ENCODE measurements around the gene LRRC3B. TPM values are rescaled to one million over a fixed set of nuclear protein-coding genes. Genes with fewer than 3 reads are reported as not detected.

Gene LRRC3B
- total and polyA plus RNA-seq, 2 donors (not counting 3 experiments of a cell fraction or from before 2014, with no cell fraction given): not detected

DNA sequence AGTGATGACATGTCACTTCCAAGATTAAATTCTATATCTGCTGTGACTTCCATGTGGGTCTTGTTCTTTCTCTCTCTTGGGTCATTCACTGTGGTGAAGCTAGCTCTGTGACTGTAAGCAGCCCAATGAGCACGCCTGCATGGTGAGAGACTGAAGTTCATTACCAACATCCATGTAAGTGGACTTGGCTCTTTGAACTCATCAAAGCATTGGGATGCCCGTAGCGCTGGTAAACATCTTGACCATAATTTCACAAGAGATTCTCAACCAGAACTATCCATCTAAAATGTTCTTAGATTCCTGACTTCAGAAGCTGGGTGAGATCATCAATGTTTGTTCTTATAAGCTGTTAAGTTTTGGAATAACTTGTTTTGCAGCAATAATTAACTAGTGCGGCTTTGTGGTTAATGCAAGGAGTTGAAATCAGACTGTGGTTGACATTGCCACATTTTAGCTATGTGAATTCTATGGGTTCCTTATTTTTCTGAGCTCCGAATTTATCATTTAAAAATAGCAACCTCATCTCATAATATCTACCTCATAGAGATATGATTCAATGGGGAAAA lies 31.6 kb upstream of the LRRC3B start:
- dilution Hi-C loops (cut with MboI; ENCODE audit: extremely low pct_ligation_motif_present, low sequenced_read_pairs) (no loop called here), intact Hi-C loops (cut with micrococcal nuclease) (no loop called here)
- no peaks in the 10 kb centered on the region for H3K9me1 ChIP-seq (replicated peaks; ENCODE audit: control insufficient read depth, extremely low read depth, insufficient read depth, low read length)
- H3K27me3 ChIP-seq (ENCODE audit: control insufficient read depth in 2 of 2, insufficient read depth in 2 of 2, low read length in 2 of 2): no peaks in the 10 kb centered on the region
- no peak overlapping the region for H3K4me2 ChIP-seq (ENCODE audit: insufficient read depth, low read length)
- ChIA-PET POLR2A (no interaction called here), CTCF (no interaction called here)
- DNase-seq (ENCODE audit: low read depth, low spot score): no peak
- H2AFZ ChIP-seq (ENCODE audit: low read depth, low read length): no peak overlapping the region
- H4K20me1 ChIP-seq (replicated peaks; ENCODE audit: control insufficient read depth, extremely low read depth, insufficient read depth, low read length): no peaks in the 10 kb centered on the region
- no TSS peak for BruUV-seq (replicated peaks)
- TF ChIP-seq POLR2A (IDR thresholded peaks at IDR 0.05; ENCODE audit: low read depth, low read length) (no peak), MYC (IDR thresholded peaks at IDR 0.05; ENCODE audit: low read depth, low read length) (no peak), EZH2 (IDR thresholded peaks at IDR 0.05; ENCODE audit: borderline replicate concordance, low read depth, low read length, severe bottlenecking) (no peak), GATA2 (IDR thresholded peaks at IDR 0.05; ENCODE audit: insufficient read depth, insufficient read length, low read depth, low read length) (no peak), JUN (IDR thresholded peaks at IDR 0.05; ENCODE audit: borderline replicate concordance, insufficient read depth, insufficient read length, low read depth) (no peak), POLR2AphosphoS5 (IDR thresholded peaks at IDR 0.05; ENCODE audit: insufficient read depth, low read depth, low read length) (no peak), CTCF (IDR thresholded peaks at IDR 0.05; ENCODE audit: extremely low read depth in 1 of 2, insufficient read depth in 1 of 2, low read depth in 1 of 2, low read length in 2 of 2) (no peak), FOS (IDR thresholded peaks at IDR 0.05; ENCODE audit: borderline replicate concordance, insufficient read depth, low read length) (no peak)
- TF ChIP-seq, protein P1, sequence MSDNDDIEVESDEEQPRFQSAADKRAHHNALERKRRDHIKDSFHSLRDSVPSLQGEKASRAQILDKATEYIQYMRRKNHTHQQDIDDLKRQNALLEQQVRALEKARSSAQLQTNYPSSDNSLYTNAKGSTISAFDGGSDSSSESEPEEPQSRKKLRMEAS (IDR thresholded peaks at IDR 0.05; ENCODE audit: insufficient read depth, insufficient read length): no peak
- H3K4me1 ChIP-seq (ENCODE audit: control insufficient read depth, extremely low read depth, insufficient read depth, low read length): no peaks in the 10 kb centered on the region
- H3K36me3 ChIP-seq (ENCODE audit: control insufficient read depth in 2 of 2, extremely low read depth in 1 of 2, insufficient read depth in 2 of 2, low read length in 2 of 2): no peaks in the 10 kb centered on the region
- no peak overlapping the region for H3K9ac ChIP-seq (replicated peaks; ENCODE audit: extremely low read depth, insufficient read depth, low read length)
- H3K79me2 ChIP-seq (ENCODE audit: control insufficient read depth, insufficient read depth, low read length): no peaks in the 10 kb centered on the region
- peaks cover 8% of the 10 kb centered on the region for H3K9me3 ChIP-seq (replicated peaks; ENCODE audit: control insufficient read depth, insufficient read depth, low read length)
- no peak overlapping the region for H3K27ac ChIP-seq (ENCODE audit: insufficient read depth, low read depth, low read length)
- H3K4me3 ChIP-seq (replicated peaks in 1 of 3; ENCODE audit: insufficient read depth in 1 of 3, low read depth in 1 of 3, low read length in 3 of 3): no peak overlapping the region
- FAIRE-seq: no peak

Measured in endothelial cell of umbilical vein (primary cell).